Karpas-422 (cell line): ENCODE results near the gene RHOBTB3. TPM values are rescaled to one million over a fixed set of nuclear protein-coding genes. Genes with fewer than 3 reads are reported as not detected.

Experiments
- DNase-seq: peaks from one replicate; pipeline ENCODE4 v3.0.0-alpha.2; 2015
- H2AFZ ChIP-seq: fragments of 200-600 bp; sonication (generic); 2 replicates; pipeline ENCODE4 v1.6.1; 2014; ENCODE audit warnings: antibody characterized with exemption, low read length, mixed read lengths
- H3K27ac ChIP-seq: fragments of 200-600 bp; sonication (generic); 2 replicates; pipeline ENCODE4 v1.5.1; 2014; ENCODE audit warnings: mild to moderate bottlenecking, low read length, moderate library complexity
- H3K27me3 ChIP-seq: fragments of 200-600 bp; sonication (generic); 2 replicates; pipeline ENCODE4 v1.6.1; 2014; ENCODE audit warnings: low read length, mixed read lengths
- H3K36me3 ChIP-seq: fragments of 200-600 bp; sonication (generic); 2 replicates; pipeline ENCODE4 v1.6.1; 2014; ENCODE audit warnings: low read length, mixed read lengths; ENCODE audit not compliant: insufficient read depth
- H3K4me1 ChIP-seq: fragments of 200-600 bp; sonication (generic); 2 replicates; pipeline ENCODE4 v1.6.1; 2014; ENCODE audit warnings: mild to moderate bottlenecking, low read length, mixed read lengths
- H3K4me2 ChIP-seq: fragments of 200-600 bp; sonication (generic); 2 replicates; pipeline ENCODE4 v1.6.1; 2014; ENCODE audit warnings: low read length, low read depth, mild to moderate bottlenecking; ENCODE audit not compliant: poor library complexity, severe bottlenecking
- H3K4me3 ChIP-seq: fragments of 200-600 bp; sonication (generic); 2 replicates; pipeline ENCODE4 v1.5.1; 2014; ENCODE audit warnings: mild to moderate bottlenecking, antibody characterized with exemption, low read length, mixed read lengths
- H3K79me2 ChIP-seq: fragments of 200-600 bp; sonication (generic); 2 replicates; pipeline ENCODE4 v1.6.1; 2014; ENCODE audit warnings: mild to moderate bottlenecking, low read length, mixed read lengths
- H3K9ac ChIP-seq: fragments of 200-600 bp; sonication (generic); 2 replicates; pipeline ENCODE4 v1.6.0; 2014; ENCODE audit warnings: low read length
- H3K9me2 ChIP-seq: fragments of 200-600 bp; sonication (generic), shearing (Covaris generic); replicated peaks from 2 replicates; pipeline ENCODE4 v1.6.0; 2014; ENCODE audit warnings: mild to moderate bottlenecking, low read length, moderate library complexity; ENCODE audit not compliant: insufficient read depth
- H3K9me3 ChIP-seq: fragments of 300-700, 200-600 bp; sonication (generic); 2 replicates; pipeline ENCODE4 v1.6.1; 2014; ENCODE audit warnings: low read length, mixed read lengths
- H4K20me1 ChIP-seq: fragments of 200-600 bp; sonication (generic); 2 replicates; pipeline ENCODE4 v1.6.1; 2014; ENCODE audit warnings: mild to moderate bottlenecking, antibody characterized with exemption, low read length, low read depth; ENCODE audit not compliant: insufficient read depth
- total RNA-seq: library from RNA; depleted of rRNA; stranded (reverse); fragments of >200 nt; shearing (Covaris generic); gene quantifications from 2 replicates; pipeline ENCODE4 v1.2.3, GENCODE V29; 2014; ENCODE audit warnings: low replicate concordance

RHOBTB3 gene
- total RNA-seq, 1 experiment from 2014 or later: 1.5 TPM

DNA sequence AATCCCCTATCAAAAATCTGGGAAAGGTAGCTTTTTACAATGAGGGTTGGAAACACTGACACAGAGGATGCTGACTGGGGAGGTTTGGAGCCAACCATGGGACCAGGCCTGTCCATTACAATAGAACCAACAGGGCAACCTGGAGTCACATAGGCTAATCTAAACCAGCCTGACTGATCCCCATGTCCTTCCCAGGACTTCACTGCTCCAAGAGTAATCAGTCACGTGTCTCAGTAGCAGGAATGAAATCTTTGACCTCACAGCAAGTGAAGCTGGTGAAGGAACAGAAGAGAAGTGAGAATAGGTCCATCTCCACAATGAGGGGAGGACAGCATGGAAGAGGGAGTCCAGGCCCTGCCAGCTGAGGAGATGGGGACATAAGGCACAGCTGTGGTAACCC lies 107.4 kb downstream of the RHOBTB3 start:
- no peak overlapping the region for H2AFZ ChIP-seq
- no peak overlapping the region for H3K27ac ChIP-seq

DNA sequence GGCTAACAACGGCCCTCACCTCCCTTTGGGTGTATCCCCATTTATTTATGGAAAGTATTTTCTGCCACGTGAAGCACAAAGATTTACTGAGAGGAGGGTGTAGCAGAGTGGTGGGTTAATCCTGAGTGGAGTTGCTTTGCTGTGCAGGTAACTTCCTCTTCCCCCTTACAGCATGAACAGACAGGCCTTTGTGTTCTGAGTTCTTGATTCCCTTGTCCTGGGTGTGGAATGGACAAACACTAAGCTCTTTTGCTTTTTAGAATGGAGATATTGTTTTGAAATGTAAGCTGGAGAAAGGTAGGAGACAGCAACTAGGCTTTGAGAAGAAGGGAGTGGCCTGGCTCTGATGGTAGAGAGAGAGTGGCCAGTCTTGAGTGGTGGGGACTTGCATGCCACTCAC lies 108.5 kb downstream of the RHOBTB3 start:
- Histone ChIP-seq H2AFZ (no peak overlapping the region), H3K4me2 (no peak overlapping the region)

More for the DNA sequence above, 107.4 kb downstream of the RHOBTB3 start:
- DNase-seq: peak; percentile 16
- Histone ChIP-seq H3K4me1 (peaks cover 28% of the 10 kb centered on the region), H3K9me3 (no peaks in the 10 kb centered on the region), H3K36me3 (no peaks in the 10 kb centered on the region), H4K20me1 (no peaks in the 10 kb centered on the region), H3K4me2 (no peak overlapping the region), H3K27me3 (no peaks in the 10 kb centered on the region), H3K9me2 (no peaks in the 10 kb centered on the region), H3K4me3 (no peak overlapping the region), H3K9ac (no peak overlapping the region), H3K79me2 (no peaks in the 10 kb centered on the region)

DNA sequence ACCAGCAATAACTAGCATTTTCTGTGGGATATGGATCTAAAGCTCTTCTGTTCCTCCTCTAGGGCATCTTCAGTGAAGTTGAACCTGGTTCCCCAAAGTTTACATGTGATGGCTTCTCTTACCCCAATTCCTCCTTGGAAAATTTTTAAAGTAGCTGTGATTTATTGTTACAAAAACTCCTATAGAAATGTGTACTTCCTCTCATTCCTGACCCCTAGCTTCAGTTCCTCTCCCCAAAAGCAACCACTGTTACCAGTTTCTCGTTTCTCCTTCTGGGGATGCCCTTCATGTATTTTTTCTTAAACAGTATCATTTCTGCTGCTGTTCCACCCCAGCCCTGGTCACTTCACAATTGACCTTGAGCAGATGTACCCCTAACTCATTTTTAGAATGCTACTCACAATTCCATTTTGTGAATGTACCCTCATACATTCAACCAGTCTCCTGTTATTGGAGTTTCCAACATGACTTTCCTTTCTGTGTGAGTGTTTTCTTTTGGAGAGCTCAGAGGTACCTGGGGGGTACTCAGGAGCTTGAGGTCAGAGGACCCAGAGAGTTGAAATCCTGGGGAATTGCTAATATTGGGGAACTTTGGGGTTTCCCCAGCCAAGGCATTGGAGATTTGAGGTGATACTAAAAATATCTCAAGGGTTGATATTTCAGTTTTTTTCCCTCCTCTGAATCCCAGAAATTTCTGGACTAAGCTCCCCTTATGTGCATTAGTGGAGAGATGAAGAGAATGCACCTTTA lies 110.0 kb downstream of the RHOBTB3 start:
- no peak overlapping the region for H3K4me3 ChIP-seq
- H3K9me2 ChIP-seq: no peaks in the 10 kb centered on the region
- no peak overlapping the region for H3K4me2 ChIP-seq
- no peak for DNase-seq
- H3K9me3 ChIP-seq: no peaks in the 10 kb centered on the region
- H3K79me2 ChIP-seq: no peaks in the 10 kb centered on the region
- no peaks in the 10 kb centered on the region for H3K27me3 ChIP-seq
- no peak overlapping the region for H3K9ac ChIP-seq
- no peak overlapping the region for H3K27ac ChIP-seq
- H3K36me3 ChIP-seq: no peaks in the 10 kb centered on the region
- peaks cover 4% of the 10 kb centered on the region for H3K4me1 ChIP-seq
- H4K20me1 ChIP-seq: no peaks in the 10 kb centered on the region
- H2AFZ ChIP-seq: no peak overlapping the region

More for the DNA sequence above, 108.5 kb downstream of the RHOBTB3 start:
- H3K4me3 ChIP-seq: no peak overlapping the region
- H3K27ac ChIP-seq: no peak overlapping the region
- no peaks in the 10 kb centered on the region for H3K79me2 ChIP-seq
- H3K9me2 ChIP-seq: no peaks in the 10 kb centered on the region
- DNase-seq: no peak
- H3K9ac ChIP-seq: no peak overlapping the region
- H4K20me1 ChIP-seq: no peaks in the 10 kb centered on the region
- no peaks in the 10 kb centered on the region for H3K9me3 ChIP-seq
- peaks cover 18% of the 10 kb centered on the region for H3K4me1 ChIP-seq
- H3K36me3 ChIP-seq: no peaks in the 10 kb centered on the region
- no peaks in the 10 kb centered on the region for H3K27me3 ChIP-seq

DNA sequence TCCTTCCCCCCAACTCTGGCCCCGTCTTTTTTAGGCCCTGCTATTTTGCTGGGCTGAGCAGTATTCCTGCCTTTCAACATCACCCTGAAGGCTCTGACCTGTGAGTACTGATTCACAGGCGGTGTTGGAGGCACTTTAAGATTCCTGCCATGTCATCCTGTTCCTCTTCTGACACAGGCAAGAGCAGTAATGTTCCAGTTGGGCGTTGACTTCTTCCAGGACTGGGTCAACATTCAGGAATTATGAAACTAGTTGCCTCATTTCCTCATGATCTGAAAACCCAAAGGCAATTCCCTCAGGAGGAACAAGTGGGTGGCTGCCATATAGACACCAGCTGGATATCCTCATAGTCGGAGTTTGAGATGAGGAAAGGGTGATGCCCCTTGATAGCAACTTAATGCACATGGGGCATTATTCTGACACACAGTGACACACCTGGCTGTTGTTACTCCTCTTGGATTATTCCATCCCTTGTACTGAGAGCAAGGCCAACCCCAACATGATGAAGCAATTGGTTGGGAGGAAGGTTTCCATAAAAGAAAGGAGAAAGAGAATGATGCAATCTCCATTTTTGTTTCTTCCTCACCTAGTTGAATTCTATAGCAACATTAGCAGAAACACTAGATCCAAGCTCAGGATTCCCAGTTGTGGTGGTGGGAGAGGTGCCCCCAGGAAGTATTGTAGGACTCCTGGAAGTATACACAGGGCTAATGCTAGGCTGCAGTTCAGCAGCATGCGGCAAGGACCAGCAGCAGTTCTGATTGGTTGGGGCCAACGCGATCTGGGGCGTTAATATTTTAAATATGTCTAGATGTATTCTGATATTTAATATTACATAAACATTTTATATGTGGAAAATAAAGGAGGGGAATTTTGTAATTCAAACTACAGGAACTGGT lies 111.0 kb downstream of the RHOBTB3 start:
- no peaks in the 10 kb centered on the region for H3K9me3 ChIP-seq
- no peak overlapping the region for H3K27ac ChIP-seq
- no peaks in the 10 kb centered on the region for H3K27me3 ChIP-seq
- no peak overlapping the region for H2AFZ ChIP-seq
- H3K4me1 ChIP-seq: peaks cover 4% of the 10 kb centered on the region; the same call in 1 of the 2 replicates
- H3K4me3 ChIP-seq: no peak overlapping the region
- H3K9ac ChIP-seq: no peak overlapping the region
- no peaks in the 10 kb centered on the region for H3K36me3 ChIP-seq
- no peaks in the 10 kb centered on the region for H3K79me2 ChIP-seq
- no peak for DNase-seq
- H3K4me2 ChIP-seq: no peak overlapping the region
- H4K20me1 ChIP-seq: no peaks in the 10 kb centered on the region
- H3K9me2 ChIP-seq: no peaks in the 10 kb centered on the region

DNA sequence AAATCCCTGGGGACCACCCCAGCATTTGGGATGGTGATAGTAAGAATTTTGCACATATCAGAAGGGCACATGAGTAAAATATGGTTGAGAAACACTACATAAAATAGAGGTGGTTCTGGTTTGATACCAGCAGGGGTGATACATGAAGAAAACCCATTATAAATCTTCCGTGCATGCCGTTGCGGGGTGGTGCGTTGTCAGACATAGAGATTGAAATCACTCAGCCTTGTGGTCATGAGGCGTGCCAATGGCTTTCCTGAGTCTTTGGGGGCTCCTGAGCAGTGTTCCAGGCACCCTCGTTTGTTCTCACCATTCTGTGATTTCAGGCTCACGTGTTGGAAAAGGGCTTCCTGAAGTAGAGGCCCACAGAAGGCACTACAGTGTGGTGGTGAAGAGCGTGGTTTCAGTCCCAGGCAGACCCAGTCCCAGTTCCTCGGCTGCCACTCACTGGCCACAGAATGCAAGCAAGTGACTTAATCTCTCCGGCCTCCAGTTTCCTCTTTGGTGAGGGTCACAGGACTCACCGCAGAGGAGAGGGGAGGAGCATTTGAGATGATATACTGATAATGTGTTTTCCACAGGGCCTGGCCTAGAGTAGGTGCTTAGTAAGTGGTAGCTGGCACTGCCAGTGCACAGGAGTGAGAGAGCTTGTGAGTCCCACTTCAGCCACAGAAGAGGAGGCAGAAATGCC lies 111.9 kb downstream of the RHOBTB3 start:
- no peaks in the 10 kb centered on the region for H3K9me2 ChIP-seq
- H2AFZ ChIP-seq: no peak overlapping the region
- H3K36me3 ChIP-seq: no peaks in the 10 kb centered on the region
- H3K27me3 ChIP-seq: no peaks in the 10 kb centered on the region
- no peak overlapping the region for H3K4me2 ChIP-seq
- no peak overlapping the region for H3K9ac ChIP-seq
- peak; percentile 71 for DNase-seq
- no peak overlapping the region for H3K4me3 ChIP-seq
- no peaks in the 10 kb centered on the region for H3K79me2 ChIP-seq
- H3K9me3 ChIP-seq: no peaks in the 10 kb centered on the region
- peaks cover 4% of the 10 kb centered on the region; the same call in 1 of the 2 replicates for H3K4me1 ChIP-seq
- no peaks in the 10 kb centered on the region for H4K20me1 ChIP-seq
- no peak overlapping the region for H3K27ac ChIP-seq

DNA sequence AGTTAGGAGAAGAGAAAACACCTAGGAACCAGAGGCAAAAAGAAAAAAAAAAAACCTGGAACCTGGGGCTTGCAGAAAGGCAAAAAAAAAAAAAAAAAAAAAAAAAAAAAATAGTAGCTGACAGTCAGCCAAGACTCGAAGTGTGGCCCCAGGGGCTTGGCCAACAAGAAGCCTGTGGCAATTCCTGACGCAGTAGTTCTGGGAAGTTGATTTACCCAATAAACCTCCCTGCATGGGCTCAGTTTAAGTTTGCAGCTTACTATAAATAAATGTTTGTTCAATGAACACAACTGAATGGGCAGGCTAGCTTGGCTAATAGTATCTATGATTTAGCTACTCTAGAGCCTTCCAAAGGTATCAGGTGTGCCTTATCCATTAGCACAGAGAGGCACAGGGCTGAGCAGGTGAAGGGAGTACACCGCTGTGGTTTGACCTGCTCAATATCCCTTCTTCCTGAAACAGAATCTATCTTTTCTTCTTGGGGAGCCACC lies 112.6 kb downstream of the RHOBTB3 start:
- H3K4me1 ChIP-seq: peaks cover 4% of the 10 kb centered on the region; the same call in 1 of the 2 replicates
- H3K27me3 ChIP-seq: no peaks in the 10 kb centered on the region
- H3K9ac ChIP-seq: no peak overlapping the region
- no peak overlapping the region for H2AFZ ChIP-seq
- no peaks in the 10 kb centered on the region for H3K79me2 ChIP-seq
- DNase-seq: no peak
- no peaks in the 10 kb centered on the region for H3K36me3 ChIP-seq
- H3K9me3 ChIP-seq: no peaks in the 10 kb centered on the region
- H3K27ac ChIP-seq: no peak overlapping the region
- no peaks in the 10 kb centered on the region for H4K20me1 ChIP-seq
- no peak overlapping the region for H3K4me3 ChIP-seq
- H3K9me2 ChIP-seq: no peaks in the 10 kb centered on the region
- no peak overlapping the region for H3K4me2 ChIP-seq

DNA sequence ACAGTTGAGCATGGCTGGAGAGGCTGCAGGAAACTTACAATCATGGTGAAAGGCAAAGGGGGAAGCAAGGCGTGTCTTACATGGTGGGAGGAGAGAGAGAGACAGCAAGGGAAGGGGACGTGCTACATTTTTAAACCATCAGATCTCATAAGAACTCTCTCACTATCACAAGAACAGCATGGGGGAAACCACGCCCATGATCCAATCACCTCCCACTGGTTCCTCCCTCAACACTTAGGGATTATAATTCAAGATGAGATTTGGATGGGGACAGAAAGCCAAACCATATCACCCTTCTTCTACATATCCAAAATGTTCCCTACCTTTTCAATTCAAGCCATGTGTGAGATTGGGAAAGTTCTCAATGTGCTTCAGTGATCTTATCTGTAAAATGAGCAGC lies 114.3 kb downstream of the RHOBTB3 start:
- H3K4me3 ChIP-seq: no peak overlapping the region
- no peak overlapping the region for H3K9ac ChIP-seq
- no peaks in the 10 kb centered on the region for H3K36me3 ChIP-seq
- no peaks in the 10 kb centered on the region for H3K9me2 ChIP-seq
- H3K27ac ChIP-seq: no peak overlapping the region
- H4K20me1 ChIP-seq: no peaks in the 10 kb centered on the region
- no peaks in the 10 kb centered on the region for H3K79me2 ChIP-seq
- no peaks in the 10 kb centered on the region for H3K9me3 ChIP-seq
- no peak overlapping the region for H2AFZ ChIP-seq
- no peak for DNase-seq
- no peak overlapping the region for H3K4me2 ChIP-seq
- no peaks in the 10 kb centered on the region for H3K27me3 ChIP-seq
- H3K4me1 ChIP-seq: peaks cover 4% of the 10 kb centered on the region; the same call in 1 of the 2 replicates
